Activated T-helper 2 cell treated with anti-CD3 and anti-CD28 coated beads, Interferon-gamma antibody, Interleukin-2, Interleukin-4, amounts not matched to agents 10 μg/mL and 5 μg/mL and 100 μg/mL, durations not matched to agents 14 hours and 24 hours and 36 hours (primary cell): ENCODE results near the gene MLC1. TPM values are rescaled to one million over a fixed set of nuclear protein-coding genes. Genes with fewer than 3 reads are reported as not detected.

ENCODE experiments used
- DNase-seq: peaks from one replicate; pipeline ENCODE4 v3.0.0; 2021; ENCODE audit warnings: low spot score
- H3K27ac Mint-ChIP-seq: one replicate; pipeline ENCODE4 v1.8.0; 2021; ENCODE audit warnings: mixed read lengths
- H3K27me3 Mint-ChIP-seq: one replicate; pipeline ENCODE4 v1.8.0; 2021; ENCODE audit warnings: low read depth, mixed read lengths
- H3K36me3 Mint-ChIP-seq: one replicate; pipeline ENCODE4 v1.8.0; 2021; ENCODE audit warnings: low read depth, mixed read lengths
- H3K4me1 Mint-ChIP-seq: one replicate; pipeline ENCODE4 v1.8.0; 2021; ENCODE audit warnings: low read depth, mixed read lengths
- H3K4me3 Mint-ChIP-seq: one replicate; pipeline ENCODE4 v1.8.0; 2021; ENCODE audit warnings: low read depth, mild to moderate bottlenecking, moderate library complexity, mixed read lengths
- H3K9me3 Mint-ChIP-seq: one replicate; pipeline ENCODE4 v1.8.0; 2021; ENCODE audit warnings: mixed read lengths
- intact Hi-C: fragments of 100-400 bp; cut with micrococcal nuclease; formaldehyde crosslinking; loops from one replicate; pipeline ENCODE4 v1.15.1; 2023
- total RNA-seq: library from RNA; stranded (reverse); gene quantifications from 2 replicates; pipeline ENCODE4 v1.2.3, GENCODE V29; 2022

MLC1 gene
- total RNA-seq, 1 donor from 2014 or later = not detected

- intact Hi-C loops = no loop called here
- Mint-ChIP-seq H3K27me3 (peaks cover 7% of the 10 kb centered on the region), H3K36me3 (no peaks in the 10 kb centered on the region), H3K4me1 (peaks cover 9% of the 10 kb centered on the region), H3K9me3 (no peaks in the 10 kb centered on the region), H3K4me3 (no peak overlapping the region), H3K27ac (no peak overlapping the region)
- no peak for DNase-seq
These were observed 30.5 kb upstream of the MLC1 start for GRCh38 chr22:50115693-50116092.

GRCh38 chr22:50114221-50115021 is 29.2 kb upstream of the MLC1 start:
- Mint-ChIP-seq H3K9me3 (no peaks in the 10 kb centered on the region), H3K4me3 (no peak overlapping the region), H3K36me3 (no peaks in the 10 kb centered on the region), H3K4me1 (peaks cover 9% of the 10 kb centered on the region), H3K27me3 (peaks cover 5% of the 10 kb centered on the region), H3K27ac (no peak overlapping the region)
- no peak for DNase-seq
- intact Hi-C loops = no loop called here

DNA sequence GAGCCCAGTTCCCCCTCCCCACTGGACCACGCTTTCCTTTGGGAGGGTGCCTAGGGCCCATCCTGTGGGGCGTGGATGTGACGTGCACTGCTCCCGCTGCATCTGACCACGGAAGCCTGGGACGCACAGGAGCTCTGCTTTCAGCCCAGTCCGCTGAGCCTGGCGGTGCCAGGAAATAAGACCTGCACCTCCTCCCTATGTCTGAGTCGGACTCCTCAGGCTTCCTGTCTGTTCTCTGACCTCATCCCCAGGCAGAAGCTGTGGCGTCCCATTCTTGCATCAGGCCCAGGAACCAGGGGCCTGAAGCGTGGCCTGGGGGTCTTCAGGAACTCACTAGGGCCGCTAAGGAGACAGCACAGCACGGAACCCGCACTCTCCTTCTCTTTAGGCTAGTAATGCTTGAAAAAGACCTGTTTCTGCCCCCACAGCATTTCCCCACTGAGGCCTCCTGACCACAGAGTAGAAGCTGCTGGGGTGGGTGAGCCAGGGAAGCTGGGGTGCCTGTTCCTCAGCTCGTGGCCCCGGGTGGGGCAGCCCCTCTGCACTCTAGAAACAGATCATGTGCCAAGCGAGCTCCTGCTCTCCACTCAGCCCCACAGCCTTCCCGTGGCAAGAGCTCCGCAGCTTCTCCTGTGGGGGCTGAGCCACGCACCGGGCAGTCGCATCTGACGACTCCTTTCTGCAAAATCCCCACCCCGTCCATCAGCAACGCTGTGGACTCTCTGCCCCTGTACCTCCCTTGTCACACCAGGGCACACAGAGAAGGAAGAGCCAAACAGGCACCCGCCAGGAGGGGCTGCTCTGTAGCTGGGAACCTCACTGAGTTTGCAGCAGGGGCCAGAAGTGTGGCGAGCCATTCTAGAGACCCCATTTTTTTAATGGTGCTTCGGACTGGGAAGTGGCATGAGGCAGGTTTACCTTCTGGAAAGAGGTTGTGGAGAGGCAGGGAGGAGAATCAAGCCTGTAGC is 27.2 kb upstream of the MLC1 start:
- DNase-seq = no peak
- H3K27me3 Mint-ChIP-seq = peaks cover 3% of the 10 kb centered on the region
- H3K4me1 Mint-ChIP-seq = peaks cover 9% of the 10 kb centered on the region
- no peaks in the 10 kb centered on the region for H3K36me3 Mint-ChIP-seq
- no peaks in the 10 kb centered on the region for H3K9me3 Mint-ChIP-seq
- no peak overlapping the region for H3K4me3 Mint-ChIP-seq
- intact Hi-C loops = no loop called here
- H3K27ac Mint-ChIP-seq = no peak overlapping the region

GRCh38 chr22:50111056-50111455 is 25.8 kb upstream of the MLC1 start:
- no peaks in the 10 kb centered on the region for H3K36me3 Mint-ChIP-seq

DNA sequence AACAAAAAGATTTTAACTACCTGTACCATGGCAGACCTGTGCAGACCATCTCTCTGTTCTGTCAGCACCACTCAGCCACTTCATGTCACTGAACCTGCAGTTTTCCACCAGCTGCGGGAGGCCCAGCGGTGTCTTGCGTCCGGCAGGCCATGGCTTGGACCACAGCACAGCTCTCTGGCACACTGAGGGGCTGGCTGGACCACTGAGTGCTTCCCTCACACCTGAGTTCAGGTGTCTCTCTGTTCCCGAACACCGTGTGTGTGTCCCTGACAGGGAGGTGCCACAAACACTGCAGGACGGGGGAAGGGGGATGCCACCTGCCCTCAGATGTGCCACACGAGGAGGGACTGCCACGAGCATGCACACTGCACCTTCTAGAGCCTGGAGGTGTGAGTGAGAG is 22.3 kb upstream of the MLC1 start:
- H3K36me3 Mint-ChIP-seq = no peaks in the 10 kb centered on the region
- no peak for DNase-seq
- H3K27ac Mint-ChIP-seq = no peak overlapping the region
- H3K4me1 Mint-ChIP-seq = peaks cover 13% of the 10 kb centered on the region
- intact Hi-C loops = no loop called here
- H3K9me3 Mint-ChIP-seq = no peaks in the 10 kb centered on the region
- H3K4me3 Mint-ChIP-seq = no peak overlapping the region
- no peaks in the 10 kb centered on the region for H3K27me3 Mint-ChIP-seq

More at GRCh38 chr22:50111056-50111455, 25.8 kb upstream of the MLC1 start:
- Mint-ChIP-seq H3K27ac (no peak overlapping the region), H3K9me3 (no peaks in the 10 kb centered on the region), H3K27me3 (peaks cover 3% of the 10 kb centered on the region), H3K4me1 (peaks cover 9% of the 10 kb centered on the region), H3K4me3 (no peak overlapping the region)
- intact Hi-C loops = no loop called here
- no peak for DNase-seq

DNA sequence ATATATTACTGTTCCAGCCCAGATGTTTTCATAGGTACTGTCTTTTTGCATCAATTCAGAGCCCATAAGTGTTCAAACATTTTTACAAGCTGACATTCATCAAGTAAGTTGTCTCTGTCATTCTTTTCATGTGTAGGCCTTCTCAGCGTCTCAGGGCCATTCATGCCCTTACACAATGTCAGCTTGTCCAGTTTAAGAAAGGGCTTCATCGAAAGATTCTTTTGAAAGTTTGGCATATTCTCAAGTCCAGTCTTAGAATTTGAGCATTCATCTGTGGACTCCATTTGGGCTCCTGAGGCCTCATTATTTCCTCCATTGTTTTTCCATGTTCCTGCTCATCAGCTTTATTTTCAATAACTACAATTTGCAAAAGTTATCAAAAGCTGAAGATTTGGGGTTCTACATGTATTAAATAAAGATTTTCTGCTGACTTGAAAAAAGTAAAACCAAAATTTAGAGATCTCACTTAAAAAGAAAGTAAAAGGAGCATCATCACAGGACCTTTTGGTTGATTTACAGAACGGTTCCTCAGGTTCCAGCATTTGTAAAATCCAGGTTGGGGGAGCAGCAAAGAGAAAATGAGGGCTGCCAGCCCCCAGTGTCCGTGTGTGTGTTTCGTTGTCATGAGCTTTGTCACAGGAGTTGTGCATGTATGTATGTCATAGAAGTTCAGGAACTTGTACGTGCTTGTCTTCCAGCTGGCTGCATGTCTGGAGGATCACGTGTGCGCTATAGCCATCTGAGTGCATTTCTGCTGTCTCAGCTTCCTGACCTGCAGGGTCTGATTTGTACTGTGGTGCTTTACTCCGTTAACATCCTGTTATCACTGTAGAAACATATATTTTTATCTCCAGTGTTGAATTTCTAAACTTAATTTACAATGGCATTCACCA is 20.2 kb upstream of the MLC1 start:
- peak overlapping the region; percentile 40 for H3K4me3 Mint-ChIP-seq
- H3K4me1 Mint-ChIP-seq = peaks cover 6% of the 10 kb centered on the region
- H3K27me3 Mint-ChIP-seq = no peaks in the 10 kb centered on the region
- no peaks in the 10 kb centered on the region for H3K9me3 Mint-ChIP-seq
- intact Hi-C loops = no loop called here
- no peak for DNase-seq
- H3K27ac Mint-ChIP-seq = peak overlapping the region; percentile 43
- no peaks in the 10 kb centered on the region for H3K36me3 Mint-ChIP-seq

- intact Hi-C loops = no loop called here
- Mint-ChIP-seq H3K4me1 (peaks cover 6% of the 10 kb centered on the region), H3K4me3 (no peak overlapping the region), H3K27me3 (no peaks in the 10 kb centered on the region), H3K9me3 (no peaks in the 10 kb centered on the region), H3K27ac (no peak overlapping the region), H3K36me3 (no peaks in the 10 kb centered on the region)
- DNase-seq = no peak
These were observed 18.9 kb upstream of the MLC1 start for GRCh38 chr22:50104141-50104544.

DNA sequence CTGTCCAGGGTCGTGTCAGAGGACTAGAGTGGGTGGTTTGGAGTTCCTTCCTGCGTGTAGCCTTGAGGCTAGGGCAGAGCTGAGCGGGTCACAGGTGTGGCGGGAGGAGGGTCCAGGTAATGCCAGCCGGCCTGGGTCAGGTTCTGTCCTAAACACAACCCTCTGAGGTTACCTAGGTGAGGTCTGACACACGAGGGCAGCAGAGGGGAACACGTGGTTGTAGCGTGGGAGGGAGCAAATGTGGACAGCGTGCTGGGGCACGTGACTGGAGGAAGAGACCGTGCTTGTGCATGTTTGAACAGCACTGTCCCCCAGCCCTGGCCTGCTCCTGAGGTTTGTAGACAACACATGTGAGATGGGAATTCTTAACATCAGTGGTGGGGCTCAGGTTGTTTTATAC is 17.7 kb upstream of the MLC1 start:
- peaks cover 6% of the 10 kb centered on the region for H3K4me1 Mint-ChIP-seq
- no peak overlapping the region for H3K27ac Mint-ChIP-seq
- H3K4me3 Mint-ChIP-seq = no peak overlapping the region
- no peaks in the 10 kb centered on the region for H3K9me3 Mint-ChIP-seq
- no peak for DNase-seq
- intact Hi-C loops = no loop called here
- H3K27me3 Mint-ChIP-seq = peaks cover 6% of the 10 kb centered on the region
- H3K36me3 Mint-ChIP-seq = no peaks in the 10 kb centered on the region

DNA sequence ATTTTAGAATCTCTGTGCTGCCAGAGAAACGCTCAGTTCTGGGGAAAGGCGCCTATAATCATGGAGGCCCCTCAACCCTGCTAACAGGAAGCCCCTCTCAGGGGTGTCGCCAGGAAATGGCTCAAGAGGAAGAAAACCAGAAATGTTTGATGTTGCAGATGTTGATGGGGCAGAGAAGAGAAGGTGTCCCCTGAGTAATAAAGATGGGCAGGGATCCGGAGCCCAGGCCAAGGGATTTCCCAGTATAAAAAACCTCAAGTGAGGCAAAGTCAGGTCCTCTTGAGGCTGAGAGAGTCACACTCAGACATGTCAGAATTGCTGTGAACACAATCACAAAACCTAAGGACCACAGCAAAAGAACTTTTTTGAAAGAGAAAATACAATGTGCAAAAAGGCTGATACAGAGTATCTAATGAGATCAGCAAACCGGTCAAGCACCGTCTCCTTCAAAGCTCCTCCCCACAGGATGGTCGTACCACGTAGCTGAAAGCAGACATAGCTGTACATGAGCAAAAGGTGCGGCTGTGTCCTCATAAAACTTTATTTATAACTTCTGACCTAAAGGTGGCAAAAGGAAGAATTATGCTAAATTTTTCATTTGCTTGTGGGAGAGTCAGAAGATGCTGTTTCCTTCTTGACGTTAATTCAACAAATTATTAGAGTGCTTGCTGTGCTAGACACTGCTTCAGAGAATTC is 16.8 kb upstream of the MLC1 start:
- Mint-ChIP-seq H3K27ac (no peak overlapping the region), H3K27me3 (peaks cover 11% of the 10 kb centered on the region), H3K9me3 (no peaks in the 10 kb centered on the region), H3K36me3 (no peaks in the 10 kb centered on the region), H3K4me3 (no peak overlapping the region), H3K4me1 (peaks cover 6% of the 10 kb centered on the region)
- intact Hi-C loops = no loop called here
- DNase-seq = no peak

GRCh38 chr22:50098052-50098451 is 12.8 kb upstream of the MLC1 start:
- intact Hi-C loops = no loop called here
- peaks cover 27% of the 10 kb centered on the region for H3K27me3 Mint-ChIP-seq

GRCh38 chr22:50092342-50092741 is 7.1 kb upstream of the MLC1 start:
- Mint-ChIP-seq H3K27ac (no peak overlapping the region), H3K9me3 (peaks cover 5% of the 10 kb centered on the region), H3K36me3 (peaks cover under 1% of the 10 kb centered on the region), H3K27me3 (peaks cover 17% of the 10 kb centered on the region), H3K4me1 (no peaks in the 10 kb centered on the region), H3K4me3 (no peak overlapping the region)
- no peak for DNase-seq
- intact Hi-C loops = no loop called here

More at GRCh38 chr22:50098052-50098451, 12.8 kb upstream of the MLC1 start:
- Mint-ChIP-seq H3K27ac (no peak overlapping the region), H3K4me3 (no peak overlapping the region), H3K9me3 (no peaks in the 10 kb centered on the region), H3K4me1 (no peaks in the 10 kb centered on the region), H3K36me3 (no peaks in the 10 kb centered on the region)
- DNase-seq = no peak
